NCI-H510A treated with DMSO at 0.1 percent for 48 hours (cell line): ENCODE measurements around the gene BCL11A.

ENCODE experiments used
- DNase-seq: peaks from one replicate; lab custom pipeline; 2025; lab: John Stamatoyannopoulos, UW

The BCL11A gene

GRCh38 chr2:60526623-60527022 is 26.8 kb downstream of the BCL11A start:
- no peak for DNase-seq

GRCh38 chr2:60525899-60526298 is 27.6 kb downstream of the BCL11A start:
- no peak for DNase-seq

GRCh38 chr2:60524874-60525273 is 28.6 kb downstream of the BCL11A start:
- DNase-seq: no peak

GRCh38 chr2:60523963-60524362 is 29.5 kb downstream of the BCL11A start:
- no peak for DNase-seq

- DNase-seq: no peak
Measured at GRCh38 chr2:60522462-60522861, 31.0 kb downstream of the BCL11A start.

GRCh38 chr2:60521626-60522025 is 31.8 kb downstream of the BCL11A start:
- no peak for DNase-seq

- DNase-seq: no peak
Measured at GRCh38 chr2:60520917-60521539, 32.4 kb downstream of the BCL11A start.

GRCh38 chr2:60520151-60520876 is 33.1 kb downstream of the BCL11A start:
- no peak for DNase-seq

GRCh38 chr2:60519231-60519863 is 34.1 kb downstream of the BCL11A start:
- no peak for DNase-seq

- no peak for DNase-seq
Measured at GRCh38 chr2:60518567-60518966, 34.9 kb downstream of the BCL11A start.

GRCh38 chr2:60517446-60517845 is 36.0 kb downstream of the BCL11A start:
- no peak for DNase-seq

- no peak for DNase-seq
Measured at GRCh38 chr2:60516826-60517225, 36.6 kb downstream of the BCL11A start.

GRCh38 chr2:60516383-60516811 is 37.1 kb downstream of the BCL11A start:
- DNase-seq: no peak

- no peak for DNase-seq
Measured at GRCh38 chr2:60515721-60516226, 37.7 kb downstream of the BCL11A start.

- no peak for DNase-seq
Measured at GRCh38 chr2:60513996-60514395, 39.5 kb downstream of the BCL11A start.

- no peak for DNase-seq
Measured at GRCh38 chr2:60513191-60513590, 40.3 kb downstream of the BCL11A start.

GRCh38 chr2:60512641-60513040 is 40.8 kb downstream of the BCL11A start:
- DNase-seq: no peak

- DNase-seq: no peak
Measured at GRCh38 chr2:60512062-60512622, 41.3 kb downstream of the BCL11A start.

- no peak for DNase-seq
Measured at GRCh38 chr2:60510713-60511112, 42.7 kb downstream of the BCL11A start.

- DNase-seq: no peak
Measured at GRCh38 chr2:60509066-60509465, 44.4 kb downstream of the BCL11A start.

- no peak for DNase-seq
Measured at GRCh38 chr2:60508339-60508917, 45.0 kb downstream of the BCL11A start.

- no peak for DNase-seq
Measured at GRCh38 chr2:60507211-60507965, 46.1 kb downstream of the BCL11A start.
